Measurements from ENCODE around the gene RAP1A. TPM values are rescaled to one million over a fixed set of nuclear protein-coding genes. Genes with fewer than 3 reads are reported as not detected.

RAP1A gene
- 20.6 and 22.7 TPM in 2 replicates for total RNA-seq (2014; rRNA removed; shearing (Covaris generic))

- peak; percentile 97 for DNase-seq
- Histone ChIP-seq H3K36me3 (replicated peaks; ENCODE audit: control insufficient read depth, insufficient read depth, low read length) (no peaks in the 10 kb centered on the region), H3K4me3 (ENCODE audit: insufficient read depth, low read depth, low read length) (peak within 1 kb of the TSS; percentile 89), H3K27me3 (ENCODE audit: control insufficient read depth, insufficient read depth, low read length) (no peaks in the 10 kb centered on the region; the same call in 1 of the 2 replicates)
Measured at GRCh38 chr1:111619635-111620440, at the start of gene RAP1A. RAP1A (plus strand) TSS chr1:111619789; CDS start chr1:111691361, 71,572 bp downstream.

GRCh38 chr1:111569913-111570312 is 49.7 kb upstream of the RAP1A start:
- no peak overlapping the region for H3K4me3 ChIP-seq (ENCODE audit: insufficient read depth, low read depth, low read length)
- no peaks in the 10 kb centered on the region for H3K36me3 ChIP-seq (replicated peaks; ENCODE audit: control insufficient read depth, insufficient read depth, low read length)
- no peaks in the 10 kb centered on the region for H3K27me3 ChIP-seq (ENCODE audit: control insufficient read depth, insufficient read depth, low read length)
- DNase-seq: no peak

GRCh38 chr1:111570781-111571181 is 48.8 kb upstream of the RAP1A start:
- Histone ChIP-seq H3K36me3 (replicated peaks; ENCODE audit: control insufficient read depth, insufficient read depth, low read length) (no peaks in the 10 kb centered on the region), H3K27me3 (ENCODE audit: control insufficient read depth, insufficient read depth, low read length) (no peaks in the 10 kb centered on the region), H3K4me3 (ENCODE audit: insufficient read depth, low read depth, low read length) (no peak overlapping the region)
- DNase-seq: peak; percentile 15

DNA sequence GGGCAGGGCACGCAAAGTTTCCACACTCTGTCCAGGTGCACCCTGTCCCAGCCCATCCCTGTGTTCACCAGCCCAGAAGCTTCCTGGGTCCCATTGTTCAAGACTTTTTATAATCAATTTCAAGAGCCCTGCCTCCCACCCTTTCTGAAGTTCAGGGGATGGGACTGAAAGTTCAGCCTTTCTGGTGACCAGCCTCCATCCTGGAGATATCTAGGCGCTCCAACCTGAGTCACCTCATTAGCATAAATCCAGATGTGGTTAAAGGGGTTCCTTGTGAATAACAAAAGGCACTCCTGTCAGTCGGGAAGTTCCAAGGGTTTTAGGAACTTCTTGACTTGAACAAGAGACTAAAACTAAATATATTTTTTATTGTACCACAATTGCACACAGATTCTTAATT is 48.4 kb upstream of the RAP1A start:
- no peaks in the 10 kb centered on the region for H3K27me3 ChIP-seq (ENCODE audit: control insufficient read depth, insufficient read depth, low read length)
- H3K4me3 ChIP-seq (ENCODE audit: insufficient read depth, low read depth, low read length): no peak overlapping the region
- no peak for DNase-seq
- H3K36me3 ChIP-seq (replicated peaks; ENCODE audit: control insufficient read depth, insufficient read depth, low read length): no peaks in the 10 kb centered on the region

DNA sequence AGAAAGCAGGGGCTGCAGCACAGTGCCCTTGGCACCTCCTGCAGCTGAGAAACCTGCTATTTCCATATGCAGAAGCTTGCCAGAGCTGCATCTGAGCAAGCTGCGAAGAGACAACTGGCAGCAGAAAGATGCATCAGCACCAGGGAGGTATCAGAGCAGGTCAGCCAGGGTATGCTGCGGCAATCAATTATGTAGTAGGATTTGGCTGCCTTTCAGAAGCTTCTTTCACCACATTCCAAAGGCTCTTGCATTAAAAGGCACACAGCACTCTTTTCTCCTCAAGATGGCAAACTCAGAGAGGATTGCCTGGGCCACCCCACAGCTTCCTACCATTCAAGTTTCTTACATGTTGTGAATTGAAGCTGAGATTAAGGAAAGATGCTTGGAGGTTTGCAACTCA is 47.6 kb upstream of the RAP1A start:
- H3K36me3 ChIP-seq (replicated peaks; ENCODE audit: control insufficient read depth, insufficient read depth, low read length): no peaks in the 10 kb centered on the region
- H3K27me3 ChIP-seq (ENCODE audit: control insufficient read depth, insufficient read depth, low read length): no peaks in the 10 kb centered on the region
- DNase-seq: peak; percentile 7
- H3K4me3 ChIP-seq (ENCODE audit: insufficient read depth, low read depth, low read length): no peak overlapping the region

- DNase-seq: no peak
- Histone ChIP-seq H3K4me3 (ENCODE audit: insufficient read depth, low read depth, low read length) (no peak overlapping the region), H3K27me3 (ENCODE audit: control insufficient read depth, insufficient read depth, low read length) (no peaks in the 10 kb centered on the region), H3K36me3 (replicated peaks; ENCODE audit: control insufficient read depth, insufficient read depth, low read length) (no peaks in the 10 kb centered on the region)
Measured at GRCh38 chr1:111576547-111576946, 43.0 kb upstream of the RAP1A start.

DNA sequence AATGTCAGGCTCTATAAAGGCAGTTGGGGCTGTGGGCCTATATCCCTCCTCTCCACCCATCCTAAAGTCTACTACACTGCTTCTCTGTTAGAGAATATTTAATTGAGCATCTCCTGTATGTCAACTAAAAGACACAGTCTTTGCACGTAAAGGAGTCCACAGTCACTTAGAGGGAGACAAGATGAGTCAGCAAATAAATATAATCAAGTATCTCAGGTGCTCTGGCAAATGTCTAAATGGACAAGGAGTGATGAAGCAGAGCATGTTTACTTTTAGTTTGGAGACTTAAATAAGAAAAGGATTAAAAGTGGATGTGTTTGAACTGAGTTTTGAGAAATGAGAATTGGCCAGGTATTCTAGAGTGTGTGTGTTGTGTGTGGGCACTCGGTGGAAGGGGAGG is 41.8 kb upstream of the RAP1A start:
- Histone ChIP-seq H3K27me3 (ENCODE audit: control insufficient read depth, insufficient read depth, low read length) (no peaks in the 10 kb centered on the region), H3K36me3 (replicated peaks; ENCODE audit: control insufficient read depth, insufficient read depth, low read length) (no peaks in the 10 kb centered on the region), H3K4me3 (ENCODE audit: insufficient read depth, low read depth, low read length) (no peak overlapping the region)
- DNase-seq: no peak

GRCh38 chr1:111581166-111581565 is 38.4 kb upstream of the RAP1A start:
- no peak for DNase-seq
- Histone ChIP-seq H3K27me3 (ENCODE audit: control insufficient read depth, insufficient read depth, low read length) (no peaks in the 10 kb centered on the region), H3K4me3 (ENCODE audit: insufficient read depth, low read depth, low read length) (no peak overlapping the region), H3K36me3 (replicated peaks; ENCODE audit: control insufficient read depth, insufficient read depth, low read length) (no peaks in the 10 kb centered on the region)

GRCh38 chr1:111582016-111582415 is 37.6 kb upstream of the RAP1A start:
- H3K4me3 ChIP-seq (ENCODE audit: insufficient read depth, low read depth, low read length): no peak overlapping the region
- no peaks in the 10 kb centered on the region for H3K27me3 ChIP-seq (ENCODE audit: control insufficient read depth, insufficient read depth, low read length)
- H3K36me3 ChIP-seq (replicated peaks; ENCODE audit: control insufficient read depth, insufficient read depth, low read length): no peaks in the 10 kb centered on the region
- DNase-seq: no peak

DNA sequence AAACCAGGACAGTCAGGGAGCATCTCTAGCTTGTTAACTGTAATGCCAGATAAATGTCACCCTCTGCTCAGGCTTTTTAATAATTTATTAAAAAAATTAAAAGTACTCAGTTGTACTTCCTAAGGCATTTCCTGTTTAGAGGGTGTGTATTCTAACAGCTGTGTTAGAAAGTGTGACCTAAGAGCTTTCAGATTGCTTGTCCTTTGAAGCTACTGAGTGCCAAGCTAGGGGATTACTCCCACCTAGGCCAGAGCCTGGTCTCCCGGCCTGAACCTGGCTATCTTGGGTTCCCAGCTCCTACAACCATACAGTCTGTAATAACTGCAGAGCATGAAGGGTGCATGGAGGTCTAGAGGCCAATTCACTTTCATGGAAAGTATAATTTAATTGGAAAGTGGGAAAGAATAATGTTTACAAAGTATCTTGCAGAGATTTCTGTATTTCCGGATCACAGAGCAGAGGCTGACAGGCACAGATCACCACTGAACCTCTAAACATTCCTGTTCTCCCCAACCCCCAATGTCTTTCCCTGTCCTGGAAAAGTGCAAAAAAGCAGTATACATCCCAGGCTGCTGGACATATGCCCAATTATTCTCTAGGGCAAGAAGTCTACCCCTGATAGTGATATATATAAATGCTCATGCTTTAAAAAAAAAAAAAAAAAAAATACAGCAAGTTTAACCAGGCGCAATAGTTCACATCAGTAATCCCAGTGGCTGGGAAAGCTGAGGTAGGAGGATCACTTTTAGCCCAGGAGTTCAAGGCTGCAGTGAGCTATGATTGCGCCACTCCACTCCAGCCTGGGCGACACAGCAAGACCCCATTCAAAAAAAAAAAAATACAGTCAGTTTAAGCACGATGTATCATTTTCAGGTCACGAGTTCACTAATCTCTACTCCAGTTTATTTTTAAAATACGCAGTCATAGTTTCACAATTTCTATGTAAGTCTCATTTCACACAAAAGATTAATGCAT is 36.7 kb upstream of the RAP1A start:
- H3K4me3 ChIP-seq (ENCODE audit: insufficient read depth, low read depth, low read length): no peak overlapping the region
- H3K36me3 ChIP-seq (replicated peaks; ENCODE audit: control insufficient read depth, insufficient read depth, low read length): no peaks in the 10 kb centered on the region
- no peak for DNase-seq
- H3K27me3 ChIP-seq (ENCODE audit: control insufficient read depth, insufficient read depth, low read length): no peaks in the 10 kb centered on the region

DNA sequence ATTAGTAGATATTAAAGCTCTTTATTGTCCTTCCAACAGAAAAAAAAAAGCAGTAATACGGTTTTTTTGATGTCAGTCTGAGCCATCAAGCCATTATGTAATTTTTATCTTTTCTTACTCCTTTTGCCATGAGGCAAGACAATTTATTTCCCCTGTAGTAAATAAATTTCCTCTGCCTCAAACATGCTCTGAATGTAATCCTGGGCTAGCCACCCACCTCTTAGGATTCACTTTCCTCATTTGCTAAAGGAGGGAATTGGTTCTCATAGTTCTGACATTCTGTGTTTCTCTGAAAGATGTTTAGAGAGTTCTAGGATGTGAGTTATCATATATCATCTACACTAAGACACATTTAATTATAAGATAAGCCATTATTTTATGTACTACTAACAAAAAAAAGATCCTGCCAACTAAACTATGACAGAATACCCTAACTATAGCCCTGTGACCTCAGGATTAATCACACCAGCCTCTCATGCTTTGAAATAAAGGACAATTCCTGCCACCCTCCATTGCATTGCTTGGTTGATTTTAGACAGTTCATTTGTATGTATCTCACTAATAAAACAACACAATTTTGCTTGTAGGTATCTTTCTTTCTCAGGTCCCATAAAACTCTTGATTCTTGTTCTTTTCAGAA is 34.0 kb upstream of the RAP1A start:
- Histone ChIP-seq H3K27me3 (ENCODE audit: control insufficient read depth, insufficient read depth, low read length) (no peaks in the 10 kb centered on the region), H3K4me3 (ENCODE audit: insufficient read depth, low read depth, low read length) (no peak overlapping the region), H3K36me3 (replicated peaks; ENCODE audit: control insufficient read depth, insufficient read depth, low read length) (no peaks in the 10 kb centered on the region)
- DNase-seq: no peak

DNA sequence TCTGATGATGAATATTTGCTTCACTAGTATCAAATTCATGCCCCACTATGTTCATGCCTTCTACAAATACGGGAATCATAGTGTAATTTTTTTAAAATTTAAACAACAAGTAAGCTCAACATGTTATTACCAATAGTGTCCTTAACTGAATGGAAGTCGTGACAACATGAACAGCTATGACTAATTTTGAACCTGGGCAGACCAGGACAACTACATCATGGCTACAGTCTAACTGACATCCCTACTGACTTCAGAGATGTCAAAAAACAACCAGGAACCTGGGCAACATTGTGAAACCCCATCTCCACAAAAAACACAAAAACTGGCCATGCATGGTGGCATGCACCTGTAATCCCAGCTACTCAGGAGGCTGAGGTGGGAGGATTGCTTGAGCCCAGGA is 33.5 kb upstream of the RAP1A start:
- Histone ChIP-seq H3K4me3 (ENCODE audit: insufficient read depth, low read depth, low read length) (no peak overlapping the region), H3K36me3 (replicated peaks; ENCODE audit: control insufficient read depth, insufficient read depth, low read length) (no peaks in the 10 kb centered on the region), H3K27me3 (ENCODE audit: control insufficient read depth, insufficient read depth, low read length) (no peaks in the 10 kb centered on the region)
- no peak for DNase-seq

- Histone ChIP-seq H3K4me3 (ENCODE audit: insufficient read depth, low read depth, low read length) (no peak overlapping the region), H3K36me3 (replicated peaks; ENCODE audit: control insufficient read depth, insufficient read depth, low read length) (no peaks in the 10 kb centered on the region), H3K27me3 (ENCODE audit: control insufficient read depth, insufficient read depth, low read length) (no peaks in the 10 kb centered on the region)
- DNase-seq: no peak
Measured at GRCh38 chr1:111587509-111588174, 31.9 kb upstream of the RAP1A start.

GRCh38 chr1:111591937-111592336 is 27.7 kb upstream of the RAP1A start:
- Histone ChIP-seq H3K27me3 (ENCODE audit: control insufficient read depth, insufficient read depth, low read length) (no peaks in the 10 kb centered on the region), H3K36me3 (replicated peaks; ENCODE audit: control insufficient read depth, insufficient read depth, low read length) (no peaks in the 10 kb centered on the region), H3K4me3 (ENCODE audit: insufficient read depth, low read depth, low read length) (no peak overlapping the region)
- DNase-seq: no peak

All from H7 (cell line).